Breast epithelium (tissue), 4 donors: ENCODE measurements around the gene RERG. TPM values are rescaled to one million over a fixed set of nuclear protein-coding genes. Genes with fewer than 3 reads are reported as not detected.
"Not testable (repeated sequence)": the region's sequence is repeated elsewhere in the genome, so short reads cannot be mapped to it uniquely, and the experiment has no call there.

ENCODE experiments used
- DNase-seq, 2 donors: peaks; one replicate each; pipeline ENCODE4 v3.0.0-alpha.2; 2019; ENCODE audit warnings: low spot score in 2 of 2
- H3K27ac ChIP-seq, 2 donors: fragments of 200-600 bp; sonication (generic) in 1 of 2; one replicate each; pipeline ENCODE4 v1.5.1; 2016 to 2019; ENCODE audit warnings: mild to moderate bottlenecking in 1 of 2
- H3K27me3 ChIP-seq, 2 donors: fragments of 200-600 bp; sonication (generic) in 1 of 2; one replicate each; pipeline versions ENCODE4 v1.5.1 to v1.6.0; 2017 to 2019; ENCODE audit warnings: control low read depth in 1 of 2, mild to moderate bottlenecking in 1 of 2
- H3K36me3 ChIP-seq: fragments of 200-600 bp; one replicate; pipeline ENCODE4 v1.5.1; 2019
- H3K4me1 ChIP-seq, 2 donors: fragments of 200-600 bp; sonication (generic); one replicate each; pipeline ENCODE4 v1.5.1; 2016 to 2019; ENCODE audit warnings: control low read depth in 1 of 2
- H3K4me3 ChIP-seq, 3 donors: fragments of 200-600 bp; sonication (generic); 1 replicate in 2 of 3; 2 replicates in 1 of 3; pipeline ENCODE4 v1.5.1; 2016 to 2019; ENCODE audit warnings: mild to moderate bottlenecking in 3 of 3, moderate library complexity in 2 of 3
- H3K9me3 ChIP-seq, 2 donors: fragments of 200-600 bp; sonication (generic) in 1 of 2; one replicate each; pipeline ENCODE4 v1.5.1; 2016 to 2019; ENCODE audit warnings: control low read depth in 1 of 2
- CTCF ChIP-seq, 3 donors: fragments of 450-650 bp; IDR thresholded peaks; one replicate each; pipeline ENCODE4 v1.5.1; 2016 to 2017; ENCODE audit warnings: antibody characterized with exemption in 3 of 3, mild to moderate bottlenecking in 3 of 3, moderate library complexity in 3 of 3
- POLR2A ChIP-seq: fragments of 450-650 bp; IDR thresholded peaks from one replicate; pipeline ENCODE4 v1.6.1; 2016; ENCODE audit warnings: antibody characterized with exemption, mild to moderate bottlenecking, moderate library complexity
- POLR2AphosphoS5 ChIP-seq, 3 donors: sonication (generic); formaldehyde crosslinking; IDR thresholded peaks; one replicate each; pipeline ENCODE4 v1.6.1; 2017; ENCODE audit warnings: antibody characterized with exemption in 3 of 3
- intact Hi-C: fragments of 100-400 bp; cut with DNase I; formaldehyde crosslinking; loops from one replicate; pipeline ENCODE4 v1.15.1; 2023; ENCODE audit warnings: low total_unique reads
- total RNA-seq, 3 donors: library from RNA; depleted of rRNA; stranded (reverse); fragments of >200 nt; gene quantifications; one replicate each; pipeline ENCODE4 v1.1.0, GENCODE V29; 2016

RERG gene
- total RNA-seq, 3 donors from 2014 or later = 16.3 to 126 (median 60.0) TPM

DNA sequence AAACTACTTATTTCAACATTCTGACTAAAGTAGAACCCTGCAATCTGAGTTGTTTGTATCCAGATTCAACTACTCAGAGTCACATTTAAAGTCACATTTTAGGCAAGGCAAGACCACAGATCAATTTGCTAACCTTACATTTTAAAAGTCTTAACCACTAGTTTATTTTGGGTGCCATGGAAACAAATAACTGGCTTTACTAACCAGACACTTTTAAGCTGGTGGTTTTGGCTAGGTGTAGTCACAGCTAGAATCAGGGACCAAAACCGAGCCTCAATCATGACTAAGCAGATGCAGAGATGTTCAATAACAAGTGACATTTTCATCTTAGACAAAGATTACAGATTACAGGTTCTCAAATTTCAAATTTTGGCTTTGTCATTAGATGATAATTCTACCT, 133.1 kb downstream of the RERG start:
- TF ChIP-seq POLR2AphosphoS5 (IDR thresholded peaks at IDR 0.05) (no peak), POLR2A (no peak), CTCF (IDR thresholded peaks at IDR 0.05) (no peak)
- H3K27ac ChIP-seq = no peak overlapping the region
- H3K4me3 ChIP-seq = no peak overlapping the region
- intact Hi-C loops = no loop called here
- no peaks in the 10 kb centered on the region for H3K9me3 ChIP-seq
- H3K36me3 ChIP-seq = no peaks in the 10 kb centered on the region
- H3K4me1 ChIP-seq = no peaks in the 10 kb centered on the region
- no peak for DNase-seq
- no peaks in the 10 kb centered on the region for H3K27me3 ChIP-seq

DNA sequence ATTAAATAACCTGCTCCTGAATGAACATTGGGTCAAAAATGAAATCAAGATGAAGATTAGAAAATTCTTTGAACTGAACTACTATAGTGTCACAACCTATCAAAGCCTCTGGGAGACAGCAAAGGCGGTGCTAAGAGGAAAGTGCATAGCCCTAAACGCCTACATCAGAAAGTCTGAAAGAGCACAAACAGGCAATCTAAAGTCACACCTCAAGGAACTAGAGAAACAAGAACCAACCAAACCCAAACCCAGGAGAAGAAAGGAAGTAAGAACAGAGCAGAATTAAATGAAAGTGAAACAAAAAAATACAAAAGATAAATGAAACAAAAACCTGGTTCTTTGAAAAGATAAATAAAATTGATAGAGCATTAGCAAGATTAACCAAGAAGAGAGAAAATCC, 143.5 kb downstream of the RERG start:
- H3K9me3 ChIP-seq, intact Hi-C loops, H3K4me3 ChIP-seq, H3K27ac ChIP-seq, DNase-seq, H3K4me1 ChIP-seq, H3K27me3 ChIP-seq, H3K36me3 ChIP-seq: not testable (repeated sequence)

- TF ChIP-seq POLR2A = no peak
- TF ChIP-seq CTCF (IDR thresholded peaks at IDR 0.05) = no peak
- TF ChIP-seq POLR2AphosphoS5 (IDR thresholded peaks at IDR 0.05) = no peak
- no peaks in the 10 kb centered on the region for H3K36me3 ChIP-seq
- intact Hi-C loops = no loop called here
- no peak overlapping the region for H3K4me3 ChIP-seq
- no peaks in the 10 kb centered on the region for H3K27me3 ChIP-seq
- no peak for DNase-seq
- H3K9me3 ChIP-seq = no peaks in the 10 kb centered on the region
- no peak overlapping the region for H3K27ac ChIP-seq
- no peaks in the 10 kb centered on the region for H3K4me1 ChIP-seq
Measured at GRCh38 chr12:15074351-15074750, 146.9 kb downstream of the RERG start.

- no peak for TF ChIP-seq POLR2A
- TF ChIP-seq CTCF (IDR thresholded peaks at IDR 0.05) = no peak
- no peak for TF ChIP-seq POLR2AphosphoS5 (IDR thresholded peaks at IDR 0.05)
- intact Hi-C loops = no loop called here
- Histone ChIP-seq H3K9me3 (no peaks in the 10 kb centered on the region), H3K36me3 (no peaks in the 10 kb centered on the region), H3K27ac (no peak overlapping the region), H3K4me1 (no peaks in the 10 kb centered on the region), H3K27me3 (no peaks in the 10 kb centered on the region), H3K4me3 (no peak overlapping the region)
- DNase-seq = no peak
Measured at GRCh38 chr12:15059123-15059522, 162.1 kb downstream of the RERG start.

Other genes with a start within 250 kb of the RERG start
- gene PDE6H, start 248.4 kb downstream of the RERG start, total RNA-seq = not detected
- gene PTPRO, start 101.1 kb upstream of the RERG start, total RNA-seq = 1 to 10 TPM; 1.3 to 5.3 (median 2.5) TPM